NCI-H1930 (cell line): ENCODE data around the gene FCGBP.

Experiments used
- DNase-seq, 2 experiments: peaks; one replicate each; lab custom pipeline; 2025; lab: John Stamatoyannopoulos, UW

Gene FCGBP

GRCh38 chr19:39946532-39946931, 12.1 kb upstream of the FCGBP start:
- no peak for DNase-seq

- no peak for DNase-seq
Observed at GRCh38 chr19:39943586-39943985, 9.2 kb upstream of the FCGBP start.

- DNase-seq = no peak
Observed at GRCh38 chr19:39942366-39942730, 7.9 kb upstream of the FCGBP start.

- DNase-seq = no peak
Observed at GRCh38 chr19:39941615-39942365, 7.4 kb upstream of the FCGBP start.

- DNase-seq = no peak
Observed at GRCh38 chr19:39941151-39941550, 6.7 kb upstream of the FCGBP start.

GRCh38 chr19:39940221-39940833, 5.9 kb upstream of the FCGBP start:
- DNase-seq = no peak

GRCh38 chr19:39939556-39939955, 5.1 kb upstream of the FCGBP start:
- DNase-seq = no peak

- no peak for DNase-seq
Observed at GRCh38 chr19:39937787-39938186, 3.4 kb upstream of the FCGBP start.

- no peak for DNase-seq
Observed at GRCh38 chr19:39937094-39937720, 2.8 kb upstream of the FCGBP start.

- no peak for DNase-seq
Observed at GRCh38 chr19:39936622-39937021, 2.2 kb upstream of the FCGBP start.

- DNase-seq = no peak
Observed at GRCh38 chr19:39936020-39936419, 1.6 kb upstream of the FCGBP start.

GRCh38 chr19:39935364-39935661, 879 bp upstream of the FCGBP start:
- DNase-seq = no peak

- no peak for DNase-seq
Observed at GRCh38 chr19:39929750-39930149, 4.7 kb downstream of the FCGBP start.

GRCh38 chr19:39928357-39928725, 6.1 kb downstream of the FCGBP start:
- no peak for DNase-seq

- no peak for DNase-seq
Observed at GRCh38 chr19:39927524-39928356, 6.7 kb downstream of the FCGBP start.

- DNase-seq = no peak
Observed at GRCh38 chr19:39927076-39927475, 7.4 kb downstream of the FCGBP start.

- DNase-seq = no peak
Observed at GRCh38 chr19:39926170-39926760, 8.2 kb downstream of the FCGBP start.

GRCh38 chr19:39924952-39925351, 9.5 kb downstream of the FCGBP start:
- no peak for DNase-seq

- no peak for DNase-seq
Observed at GRCh38 chr19:39924389-39924788, 10.0 kb downstream of the FCGBP start.

- DNase-seq = no peak
Observed at GRCh38 chr19:39923862-39924261, 10.6 kb downstream of the FCGBP start.

GRCh38 chr19:39919976-39920375, 14.5 kb downstream of the FCGBP start:
- DNase-seq = no peak

GRCh38 chr19:39918183-39918651, 16.2 kb downstream of the FCGBP start:
- no peak for DNase-seq
